IPS-18c (cell line): ENCODE data around the gene SOX14.

Experiments used
- H3K4me3 ChIP-seq: 2 replicates; pipeline ENCODE4 v1.7.0; 2013; ENCODE audit warnings: low read depth, mild to moderate bottlenecking, low read length, moderate library complexity; ENCODE audit not compliant: insufficient read depth
- H3K9me3 ChIP-seq: one replicate; pipeline ENCODE4 v1.6.1; 2013; ENCODE audit warnings: mild to moderate bottlenecking, low read length, moderate library complexity; ENCODE audit not compliant: control insufficient read depth, insufficient read depth

Gene SOX14

GRCh38 chr3:137766041-137766875 is 2.1 kb downstream of the SOX14 start:
- H3K4me3 ChIP-seq, result no peak overlapping the region; the same call in 1 of the 2 replicates

DNA sequence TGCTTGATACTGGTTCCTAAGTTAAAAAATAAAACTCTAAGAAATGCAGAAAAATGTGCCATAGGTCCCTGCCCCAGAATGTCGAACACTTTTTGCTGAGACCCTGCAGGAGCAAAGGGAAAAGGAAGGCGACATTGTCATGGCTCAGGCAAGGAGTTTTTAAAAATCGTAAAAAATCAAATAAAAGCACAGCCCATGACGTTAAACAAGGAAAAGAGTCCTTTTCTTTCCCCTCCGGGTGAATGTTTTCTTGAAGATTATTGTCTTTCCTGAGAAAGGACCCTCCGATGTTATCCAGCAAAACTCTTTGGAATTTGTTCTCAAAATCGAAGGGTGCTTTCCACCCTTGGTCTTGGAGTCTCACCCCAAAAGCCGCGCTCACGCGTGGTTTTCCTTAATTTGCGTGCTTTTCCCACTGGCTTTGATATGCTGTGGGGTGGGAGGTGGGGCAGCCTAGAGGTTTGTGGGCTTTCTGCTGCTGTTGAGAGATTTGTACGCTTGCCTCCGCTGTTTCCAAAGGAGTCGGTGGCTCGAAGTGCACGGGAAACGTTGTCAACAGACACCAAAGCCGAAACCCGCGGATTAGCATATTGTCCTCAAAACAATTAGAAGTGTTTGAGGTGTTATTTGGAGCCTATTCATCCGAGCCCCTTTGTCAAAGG is 2.9 kb downstream of the SOX14 start:
- Histone ChIP-seq H3K4me3 (peak overlapping the region; percentile 25), H3K9me3 (peaks cover 2% of the 10 kb centered on the region)

More at GRCh38 chr3:137766041-137766875, 2.1 kb downstream of the SOX14 start:
- peaks cover 2% of the 10 kb centered on the region for H3K9me3 ChIP-seq

- peak overlapping the region; percentile 25 for H3K4me3 ChIP-seq
- H3K9me3 ChIP-seq, result peaks cover 2% of the 10 kb centered on the region
Observed at GRCh38 chr3:137767538-137768360, 3.6 kb downstream of the SOX14 start.

DNA sequence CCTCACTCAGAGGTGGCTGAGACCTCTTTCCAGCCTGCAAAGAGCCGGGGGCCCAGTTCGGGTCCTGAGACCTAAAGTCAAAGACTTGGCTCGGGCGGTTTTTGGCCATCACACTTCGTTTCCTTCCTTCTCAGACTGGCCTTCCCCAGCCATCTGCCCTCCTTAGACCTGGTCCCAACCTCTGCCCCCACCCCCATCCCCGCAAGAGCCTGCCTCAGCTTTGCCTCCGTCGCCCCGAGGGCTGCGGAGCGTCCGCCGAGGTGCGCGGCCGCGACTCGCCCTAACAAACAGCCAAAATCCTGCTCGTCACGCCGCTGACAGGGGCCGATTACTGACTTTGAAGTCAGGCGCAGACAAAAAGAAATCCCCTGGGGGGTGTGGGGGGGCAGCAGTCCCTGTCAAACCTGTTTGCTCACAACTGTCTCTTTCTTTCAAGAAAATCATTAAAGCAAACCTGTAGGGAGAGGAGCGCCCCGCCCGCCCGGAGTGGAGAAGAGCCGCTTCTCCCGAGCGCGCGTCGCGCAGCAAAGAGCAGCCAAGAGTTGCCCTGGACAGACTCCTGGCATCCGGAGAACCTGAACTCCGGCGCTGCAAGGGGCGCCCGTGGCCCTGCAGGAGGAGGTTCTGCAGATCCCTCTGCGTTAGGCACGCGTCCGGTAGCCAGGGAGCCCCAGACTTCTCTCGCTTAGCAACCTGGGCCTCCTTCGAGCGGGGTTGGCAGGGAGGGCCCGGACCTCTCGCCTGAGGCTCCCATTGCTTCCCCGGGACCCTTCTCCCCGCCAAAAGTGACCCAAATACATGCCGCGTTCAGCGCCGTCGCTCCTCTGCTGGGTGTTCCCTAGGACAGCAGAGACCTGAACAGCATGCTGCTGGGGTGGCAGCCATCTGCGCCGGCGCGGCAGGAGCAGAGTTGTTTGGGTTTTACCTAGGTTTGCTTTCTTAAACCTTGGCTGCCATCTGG is 4.5 kb downstream of the SOX14 start:
- peak overlapping the region; percentile 38 for H3K4me3 ChIP-seq
- H3K9me3 ChIP-seq, result peaks cover 2% of the 10 kb centered on the region

GRCh38 chr3:137769322-137770065 is 5.4 kb downstream of the SOX14 start:
- H3K9me3 ChIP-seq, result no peaks in the 10 kb centered on the region
- H3K4me3 ChIP-seq, result peak overlapping the region; percentile 38; the same call in 1 of the 2 replicates

GRCh38 chr3:137770066-137770834 is 6.1 kb downstream of the SOX14 start:
- no peaks in the 10 kb centered on the region for H3K9me3 ChIP-seq

DNA sequence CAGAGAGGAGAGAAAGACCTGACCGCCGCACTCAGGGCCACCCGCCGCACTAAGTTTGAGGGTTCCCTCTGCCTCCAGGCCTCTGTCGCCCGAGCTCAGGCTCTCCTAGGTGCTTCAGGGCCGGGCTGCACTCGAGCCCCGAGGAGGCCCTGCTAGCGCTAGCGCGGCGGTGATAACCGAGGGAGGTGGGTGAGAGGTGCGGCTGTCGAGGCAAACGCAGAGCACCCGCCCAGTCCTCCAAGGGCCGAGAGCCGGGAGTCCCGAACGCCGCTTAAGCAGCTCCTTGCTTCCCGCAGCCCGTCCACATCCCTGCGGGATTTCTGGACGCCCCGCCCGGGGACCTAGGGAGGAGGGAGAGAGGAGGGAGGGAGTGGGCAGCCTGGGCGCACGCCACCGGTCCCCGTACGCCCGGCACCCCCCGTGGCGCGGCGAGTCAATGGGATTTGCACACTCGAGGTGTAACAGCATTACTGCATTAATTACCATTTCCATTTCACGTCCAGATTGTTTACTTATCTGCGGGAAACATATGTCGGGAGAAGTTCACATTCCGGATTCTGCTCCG is 6.8 kb downstream of the SOX14 start:
- Histone ChIP-seq H3K9me3 (no peaks in the 10 kb centered on the region), H3K4me3 (peak overlapping the region; percentile 2)

More at GRCh38 chr3:137770066-137770834, 6.1 kb downstream of the SOX14 start:
- H3K4me3 ChIP-seq, result peak overlapping the region; percentile 5

DNA sequence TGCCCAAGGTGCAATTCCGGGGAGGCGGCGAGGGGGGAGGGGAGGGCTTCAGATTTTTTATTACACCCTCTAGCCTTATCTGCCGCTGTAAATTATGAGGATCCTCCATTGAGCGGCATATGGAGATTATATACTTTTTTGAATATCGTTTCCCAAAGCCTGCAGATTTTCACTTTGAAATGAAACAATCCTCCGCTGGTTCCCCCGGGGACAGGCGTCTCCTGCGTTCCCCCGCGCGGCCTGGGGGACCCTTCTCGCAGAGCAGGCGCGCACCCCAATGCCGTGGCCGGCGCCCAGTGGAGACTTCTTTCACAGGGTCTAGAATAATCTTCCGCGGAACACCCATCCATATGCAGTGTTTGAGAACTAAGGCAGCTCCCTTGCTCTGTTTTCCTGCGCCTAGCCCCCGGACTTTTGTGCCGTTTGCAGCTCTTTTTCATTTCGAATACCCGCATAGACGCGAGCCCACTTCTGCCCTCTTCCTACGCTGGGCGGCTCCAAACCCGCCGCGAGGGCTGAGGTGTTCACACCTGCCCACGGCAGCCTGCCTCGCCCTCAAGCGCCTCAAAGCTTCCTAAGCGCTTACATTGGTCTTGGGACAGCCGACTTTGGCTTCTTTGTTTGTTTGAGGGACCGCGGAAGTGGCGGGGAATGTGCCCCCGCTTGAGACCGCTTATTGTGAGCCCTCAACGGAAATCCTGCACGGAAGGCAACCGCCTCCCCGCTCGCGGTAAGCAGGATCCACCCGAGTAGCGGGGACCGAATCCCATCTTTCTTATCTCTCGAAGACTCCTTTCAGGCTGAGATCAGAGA is 7.5 kb downstream of the SOX14 start:
- H3K4me3 ChIP-seq, result peak overlapping the region; percentile 31; the same call in 1 of the 2 replicates
- H3K9me3 ChIP-seq, result no peaks in the 10 kb centered on the region

DNA sequence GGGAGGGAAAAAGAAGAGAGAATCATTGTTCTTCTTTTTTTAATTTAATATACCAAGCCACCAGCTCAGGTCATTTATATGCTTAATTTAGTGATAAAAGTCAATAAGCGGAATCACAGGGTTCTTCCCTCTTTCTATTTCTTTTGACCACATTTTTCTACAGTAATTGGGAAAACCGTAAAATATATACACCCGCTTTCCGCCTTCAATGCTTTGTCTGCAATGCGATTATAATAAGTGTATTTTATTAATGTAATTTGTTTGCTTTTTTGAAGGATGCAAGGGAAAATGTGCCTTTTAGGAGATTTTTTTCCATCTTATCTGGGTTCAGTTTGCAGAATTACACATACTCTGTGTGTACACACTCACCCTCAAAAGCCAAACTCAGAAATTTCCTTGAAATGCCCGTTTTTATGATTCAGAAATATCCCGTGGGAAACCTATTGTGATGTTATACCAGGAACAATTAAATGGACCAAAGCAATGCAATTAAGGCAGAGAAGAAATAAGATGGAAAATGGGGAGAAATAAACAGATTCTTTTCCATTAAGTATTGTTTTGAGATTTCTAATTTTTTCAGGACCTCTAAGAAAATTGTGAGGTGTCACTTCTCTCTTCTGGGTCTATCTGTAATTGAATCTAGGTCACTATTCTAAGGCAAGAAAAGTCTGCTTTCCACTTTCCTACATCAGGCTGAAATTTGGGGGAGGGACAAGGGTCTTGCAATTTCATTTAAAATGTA is 8.3 kb downstream of the SOX14 start:
- no peaks in the 10 kb centered on the region for H3K9me3 ChIP-seq

DNA sequence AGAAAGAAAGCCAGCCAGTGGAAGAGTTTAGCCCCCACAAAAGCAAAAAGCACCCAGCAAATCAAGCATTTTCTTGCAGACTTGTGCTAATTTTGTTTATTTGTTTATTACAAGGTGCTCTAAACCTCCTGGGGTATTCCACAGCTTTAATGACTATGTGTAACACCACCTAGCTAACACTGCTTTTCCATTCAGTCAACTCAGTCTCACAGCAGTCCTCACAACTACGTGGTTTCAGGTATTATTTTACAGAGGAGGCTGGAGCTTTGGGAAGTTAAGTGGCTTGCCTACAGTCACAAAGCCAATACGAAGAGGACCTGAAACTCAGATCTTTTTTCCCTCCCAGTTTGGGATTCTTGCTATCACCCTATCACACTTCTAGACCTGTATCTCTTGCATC is 14.8 kb downstream of the SOX14 start:
- H3K4me3 ChIP-seq, result no peak overlapping the region
- H3K9me3 ChIP-seq, result no peaks in the 10 kb centered on the region

More for the DNA sequence above, 8.3 kb downstream of the SOX14 start:
- H3K4me3 ChIP-seq, result no peak overlapping the region

- Histone ChIP-seq H3K9me3 (no peaks in the 10 kb centered on the region), H3K4me3 (no peak overlapping the region)
Observed at GRCh38 chr3:137787529-137787928, 23.4 kb downstream of the SOX14 start.

DNA sequence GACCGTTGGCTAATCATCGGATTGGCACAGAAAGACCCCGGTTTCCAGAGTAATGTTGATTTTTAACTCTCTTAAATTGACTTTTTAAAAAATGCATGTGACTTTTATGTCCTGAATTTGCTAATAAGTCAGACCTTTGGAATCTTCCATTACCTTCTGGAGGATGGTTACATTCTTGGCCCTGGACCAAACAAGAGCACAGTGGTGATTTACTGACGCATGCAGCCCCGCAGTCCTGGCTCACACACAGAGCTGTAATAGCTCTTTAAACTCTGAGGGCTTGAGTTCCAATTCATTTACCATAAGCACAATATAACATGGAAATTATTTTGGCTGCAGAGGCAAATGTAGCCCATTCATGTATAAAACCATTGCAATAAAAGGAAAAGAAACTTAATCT is 25.1 kb downstream of the SOX14 start:
- no peak overlapping the region for H3K4me3 ChIP-seq
- no peaks in the 10 kb centered on the region for H3K9me3 ChIP-seq

- Histone ChIP-seq H3K9me3 (no peaks in the 10 kb centered on the region), H3K4me3 (no peak overlapping the region)
Observed at GRCh38 chr3:137792626-137793271, 28.6 kb downstream of the SOX14 start.
